ENCODE data around the gene SHISA5. TPM values are rescaled to one million over a fixed set of nuclear protein-coding genes. Genes with fewer than 3 reads are reported as not detected.

Gene SHISA5
- total RNA-seq, 4 donors from 2014 or later, result 78.4 to 145 (median 93.9) TPM

- 85 to 91% methylated on average over 8 to 9 of the region's 9 CpGs for WGBS, 2 donors
- TF ChIP-seq POLR2A (IDR thresholded peaks at IDR 0.05) (no peak), EP300 (IDR thresholded peaks at IDR 0.05) (no peak)
- TF ChIP-seq, protein P1, sequence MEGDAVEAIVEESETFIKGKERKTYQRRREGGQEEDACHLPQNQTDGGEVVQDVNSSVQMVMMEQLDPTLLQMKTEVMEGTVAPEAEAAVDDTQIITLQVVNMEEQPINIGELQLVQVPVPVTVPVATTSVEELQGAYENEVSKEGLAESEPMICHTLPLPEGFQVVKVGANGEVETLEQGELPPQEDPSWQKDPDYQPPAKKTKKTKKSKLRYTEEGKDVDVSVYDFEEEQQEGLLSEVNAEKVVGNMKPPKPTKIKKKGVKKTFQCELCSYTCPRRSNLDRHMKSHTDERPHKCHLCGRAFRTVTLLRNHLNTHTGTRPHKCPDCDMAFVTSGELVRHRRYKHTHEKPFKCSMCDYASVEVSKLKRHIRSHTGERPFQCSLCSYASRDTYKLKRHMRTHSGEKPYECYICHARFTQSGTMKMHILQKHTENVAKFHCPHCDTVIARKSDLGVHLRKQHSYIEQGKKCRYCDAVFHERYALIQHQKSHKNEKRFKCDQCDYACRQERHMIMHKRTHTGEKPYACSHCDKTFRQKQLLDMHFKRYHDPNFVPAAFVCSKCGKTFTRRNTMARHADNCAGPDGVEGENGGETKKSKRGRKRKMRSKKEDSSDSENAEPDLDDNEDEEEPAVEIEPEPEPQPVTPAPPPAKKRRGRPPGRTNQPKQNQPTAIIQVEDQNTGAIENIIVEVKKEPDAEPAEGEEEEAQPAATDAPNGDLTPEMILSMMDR (IDR thresholded peaks at IDR 0.05), result no peak
- no peak for DNase-seq (ENCODE audit: low spot score in 2 of 2)
- H3K27me3 ChIP-seq, result no peaks in the 10 kb centered on the region
- H3K27ac ChIP-seq, result no peak overlapping the region
- H3K4me1 ChIP-seq, result peaks cover 0 to 30% (median 0%) of the 10 kb centered on the region in 4 donors
- H3K4me3 ChIP-seq, result no peak overlapping the region
- peaks cover 0 to 97% (median 8%) of the 10 kb centered on the region in 3 donors for H3K36me3 ChIP-seq
- H3K9me3 ChIP-seq, result no peaks in the 10 kb centered on the region
Measured at GRCh38 chr3:48418651-48419050, 85.3 kb downstream of the SHISA5 start.

DNA sequence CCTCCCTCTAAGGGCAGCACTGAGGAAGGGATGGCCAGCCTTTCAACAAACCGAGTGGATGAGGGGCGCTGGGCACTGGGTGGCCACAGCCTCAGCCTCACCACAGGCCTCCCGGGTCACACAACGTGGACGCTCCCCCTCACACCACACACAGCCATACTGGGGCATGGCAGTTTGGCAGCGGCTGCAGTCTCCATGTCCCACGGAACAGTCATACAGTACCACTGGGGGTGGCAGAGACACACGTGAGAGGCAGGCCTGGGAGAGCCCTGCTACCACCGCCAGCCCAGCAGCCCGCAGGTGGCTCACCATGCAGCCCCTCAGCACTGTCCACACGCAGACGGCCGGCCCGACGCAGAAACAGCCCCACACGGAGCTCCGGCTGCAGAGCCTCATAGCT lies 85.8 kb downstream of the SHISA5 start:
- TF ChIP-seq, protein P1 (IDR thresholded peaks at IDR 0.05), result no peak
- no peak for TF ChIP-seq EP300 (IDR thresholded peaks at IDR 0.05)
- Histone ChIP-seq H3K9me3 (no peaks in the 10 kb centered on the region), H3K4me1 (peaks cover 0 to 27% (median 0%) of the 10 kb centered on the region in 4 donors), H3K4me3 (no peak overlapping the region), H3K36me3 (peaks cover 0 to 97% (median 6%) of the 10 kb centered on the region in 3 donors), H3K27me3 (no peaks in the 10 kb centered on the region), H3K27ac (peak overlapping the region in 1 of 4 donors; percentile 51)
- 81 to 87% methylated on average over 12 to 15 of the region's 17 CpGs for WGBS, 2 donors
- DNase-seq (ENCODE audit: low spot score in 2 of 2), result no peak

Small RNA genes within 50 kb of the gene (small RNA-seq; reads per million reads assigned to genes)
- not detected for gene MIR6823

Other genes starting within 250 kb of the SHISA5 start
- gene NME6, start 202.8 kb downstream of the SHISA5 start, total RNA-seq, result 10 to 100 TPM; 22.2 to 28.4 (median 27.4) TPM
- not detected for gene SPINK8, start 170.5 kb downstream of the SHISA5 start, total RNA-seq
- gene FBXW12, start 132.0 kb downstream of the SHISA5 start, total RNA-seq, result not detected
- 100 to 1,000 TPM; 216 to 379 (median 339) TPM for gene PLXNB1, start 74.1 kb downstream of the SHISA5 start, total RNA-seq
- 10 to 100 TPM; 23.4 to 33.3 (median 29.2) TPM for gene CCDC51, start 64.1 kb downstream of the SHISA5 start, total RNA-seq
- gene TMA7, start 63.9 kb downstream of the SHISA5 start, total RNA-seq, result 100 to 1,000 TPM; 212 to 380 (median 291) TPM
- gene ATRIP, start 57.4 kb downstream of the SHISA5 start, total RNA-seq, result 10 to 100 TPM in 2 of 4 donors, 1 to 10 TPM in 2; 7.5 to 10.5 (median 9.3) TPM
- gene PFKFB4, start 52.6 kb upstream of the SHISA5 start, total RNA-seq, result 1 to 10 TPM; 2.2 to 9.0 (median 7.6) TPM
- gene UCN2, start 59.6 kb upstream of the SHISA5 start, total RNA-seq, result 1 to 10 TPM in 1 of 4 donors, not detected in 3; 1.5 TPM
- gene COL7A1, start 91.2 kb upstream of the SHISA5 start, total RNA-seq, result 10 to 100 TPM in 3 of 4 donors, 1 to 10 TPM in 1; 3.1 to 15.7 (median 15.0) TPM
- 100 to 1,000 TPM; 143 to 196 (median 186) TPM for gene UQCRC1, start 105.5 kb upstream of the SHISA5 start, total RNA-seq
- gene TMEM89, start 117.6 kb upstream of the SHISA5 start, total RNA-seq, result not detected
- gene SLC26A6, start 131.3 kb upstream of the SHISA5 start, total RNA-seq, result 10 to 100 TPM; 13.8 to 26.4 (median 15.9) TPM
- 10 to 100 TPM in 1 of 4 donors, 1 to 10 TPM in 2, under 1 TPM in 1; 0.87 to 13.5 (median 1.5) TPM for gene CELSR3, start 158.7 kb upstream of the SHISA5 start, total RNA-seq
- gene NCKIPSD, start 181.7 kb upstream of the SHISA5 start, total RNA-seq, result 10 to 100 TPM; 32.4 to 88.5 (median 51.8) TPM
- gene IP6K2, start 213.0 kb upstream of the SHISA5 start, total RNA-seq, result 100 to 1,000 TPM; 130 to 202 (median 171) TPM

Data from tibial nerve (tissue), 4 donors.